GM23338 (cell line): ENCODE measurements around the gene PHOX2B.

ENCODE experiments used
- CREB1 ChIP-seq: fragments of 250-450 bp; sonication (Bioruptor Pico); IDR thresholded peaks from 2 replicates; pipeline ENCODE4 v1.5.0; 2020; ENCODE audit warnings: low read depth, mild to moderate bottlenecking, moderate library complexity
- EZH2 ChIP-seq: fragments of 200-600 bp; sonication (generic); IDR thresholded peaks from one replicate; pipeline ENCODE4 v1.8.0; 2017; ENCODE audit warnings: antibody characterized with exemption, mild to moderate bottlenecking, low read depth; ENCODE audit not compliant: unreplicated experiment
- EZH2phosphoT487 ChIP-seq: fragments of 200-600 bp; sonication (generic); IDR thresholded peaks from one replicate; pipeline ENCODE4 v1.8.1; 2018; ENCODE audit warnings: antibody characterized with exemption; ENCODE audit not compliant: unreplicated experiment
- NANOG ChIP-seq: IDR thresholded peaks from 2 replicates; pipeline ENCODE4 v1.6.1; 2016; ENCODE audit warnings: antibody characterized with exemption, borderline replicate concordance
- POLR2AphosphoS5 ChIP-seq: IDR thresholded peaks from 2 replicates; pipeline ENCODE4 v1.6.1; 2016; ENCODE audit warnings: antibody characterized with exemption, low read depth
- STAT1 ChIP-seq: IDR thresholded peaks from one replicate; pipeline ENCODE4 v1.6.1; 2016; ENCODE audit warnings: antibody characterized with exemption; ENCODE audit not compliant: unreplicated experiment
- ZNF114 ChIP-seq: fragments of 250-450 bp; sonication (Bioruptor Pico); IDR thresholded peaks from 2 replicates; pipeline ENCODE4 v1.5.0; 2020; ENCODE audit warnings: mild to moderate bottlenecking, moderate library complexity
- ZNF331 ChIP-seq: fragments of 250-450 bp; sonication (Bioruptor Pico); IDR thresholded peaks from 2 replicates; pipeline ENCODE4 v1.5.0; 2020; ENCODE audit warnings: low read depth, mild to moderate bottlenecking, moderate library complexity
- TF ChIP-seq, protein P1 (sequence below), 2 experiments: fragments of 200-600 bp in 1 of 2; sonication (generic) in 1 of 2; conservative IDR thresholded peaks; 2 replicates each; pipeline versions ENCODE4 v1.5.1 to v1.6.1; 2016 to 2017; ENCODE audit warnings: antibody characterized with exemption in 2 of 2, low read depth in 2 of 2, mild to moderate bottlenecking in 2 of 2, moderate library complexity in 1 of 2
- TF ChIP-seq, protein P2 (sequence below): IDR thresholded peaks from one replicate; pipeline ENCODE4 v1.6.1; 2018; ENCODE audit warnings: antibody characterized with exemption; ENCODE audit not compliant: unreplicated experiment
- TF ChIP-seq, protein P3 (sequence below): IDR thresholded peaks from 2 replicates; pipeline ENCODE4 v1.6.1; 2016; ENCODE audit warnings: antibody characterized with exemption

DNA sequence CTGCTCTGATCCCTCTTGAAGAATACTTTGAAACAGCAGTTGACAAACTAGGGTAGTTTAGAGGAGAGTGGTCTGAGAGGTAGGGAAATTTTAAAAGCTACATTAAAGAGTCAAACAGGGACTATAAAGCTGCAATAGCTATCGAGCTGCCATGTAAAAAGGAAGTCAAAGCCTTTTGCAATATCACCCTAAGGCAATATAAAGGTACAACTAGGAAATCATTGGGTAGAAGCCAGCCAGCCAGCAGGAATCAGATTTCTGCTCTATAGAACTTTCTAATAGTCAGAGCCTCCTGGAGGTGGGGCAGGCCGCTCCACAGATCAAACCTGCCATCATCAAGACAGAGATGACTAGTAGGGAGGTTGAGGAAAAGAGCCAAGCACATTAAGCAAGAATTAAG, 15.2 kb upstream of the PHOX2B start:
- TF ChIP-seq EZH2 (no peak), EZH2phosphoT487 (no peak), POLR2AphosphoS5 (no peak), ZNF331 (CRISPR knock-in tag) (no peak), CREB1 (CRISPR knock-in tag) (no peak), ZNF114 (CRISPR knock-in tag) (no peak), STAT1 (no peak), NANOG (no peak)
- TF ChIP-seq, protein P1, sequence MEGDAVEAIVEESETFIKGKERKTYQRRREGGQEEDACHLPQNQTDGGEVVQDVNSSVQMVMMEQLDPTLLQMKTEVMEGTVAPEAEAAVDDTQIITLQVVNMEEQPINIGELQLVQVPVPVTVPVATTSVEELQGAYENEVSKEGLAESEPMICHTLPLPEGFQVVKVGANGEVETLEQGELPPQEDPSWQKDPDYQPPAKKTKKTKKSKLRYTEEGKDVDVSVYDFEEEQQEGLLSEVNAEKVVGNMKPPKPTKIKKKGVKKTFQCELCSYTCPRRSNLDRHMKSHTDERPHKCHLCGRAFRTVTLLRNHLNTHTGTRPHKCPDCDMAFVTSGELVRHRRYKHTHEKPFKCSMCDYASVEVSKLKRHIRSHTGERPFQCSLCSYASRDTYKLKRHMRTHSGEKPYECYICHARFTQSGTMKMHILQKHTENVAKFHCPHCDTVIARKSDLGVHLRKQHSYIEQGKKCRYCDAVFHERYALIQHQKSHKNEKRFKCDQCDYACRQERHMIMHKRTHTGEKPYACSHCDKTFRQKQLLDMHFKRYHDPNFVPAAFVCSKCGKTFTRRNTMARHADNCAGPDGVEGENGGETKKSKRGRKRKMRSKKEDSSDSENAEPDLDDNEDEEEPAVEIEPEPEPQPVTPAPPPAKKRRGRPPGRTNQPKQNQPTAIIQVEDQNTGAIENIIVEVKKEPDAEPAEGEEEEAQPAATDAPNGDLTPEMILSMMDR (conservative IDR thresholded peaks at IDR 0.05; ENCODE audit: low read depth in 2 of 2): no peak
- TF ChIP-seq, protein P2, sequence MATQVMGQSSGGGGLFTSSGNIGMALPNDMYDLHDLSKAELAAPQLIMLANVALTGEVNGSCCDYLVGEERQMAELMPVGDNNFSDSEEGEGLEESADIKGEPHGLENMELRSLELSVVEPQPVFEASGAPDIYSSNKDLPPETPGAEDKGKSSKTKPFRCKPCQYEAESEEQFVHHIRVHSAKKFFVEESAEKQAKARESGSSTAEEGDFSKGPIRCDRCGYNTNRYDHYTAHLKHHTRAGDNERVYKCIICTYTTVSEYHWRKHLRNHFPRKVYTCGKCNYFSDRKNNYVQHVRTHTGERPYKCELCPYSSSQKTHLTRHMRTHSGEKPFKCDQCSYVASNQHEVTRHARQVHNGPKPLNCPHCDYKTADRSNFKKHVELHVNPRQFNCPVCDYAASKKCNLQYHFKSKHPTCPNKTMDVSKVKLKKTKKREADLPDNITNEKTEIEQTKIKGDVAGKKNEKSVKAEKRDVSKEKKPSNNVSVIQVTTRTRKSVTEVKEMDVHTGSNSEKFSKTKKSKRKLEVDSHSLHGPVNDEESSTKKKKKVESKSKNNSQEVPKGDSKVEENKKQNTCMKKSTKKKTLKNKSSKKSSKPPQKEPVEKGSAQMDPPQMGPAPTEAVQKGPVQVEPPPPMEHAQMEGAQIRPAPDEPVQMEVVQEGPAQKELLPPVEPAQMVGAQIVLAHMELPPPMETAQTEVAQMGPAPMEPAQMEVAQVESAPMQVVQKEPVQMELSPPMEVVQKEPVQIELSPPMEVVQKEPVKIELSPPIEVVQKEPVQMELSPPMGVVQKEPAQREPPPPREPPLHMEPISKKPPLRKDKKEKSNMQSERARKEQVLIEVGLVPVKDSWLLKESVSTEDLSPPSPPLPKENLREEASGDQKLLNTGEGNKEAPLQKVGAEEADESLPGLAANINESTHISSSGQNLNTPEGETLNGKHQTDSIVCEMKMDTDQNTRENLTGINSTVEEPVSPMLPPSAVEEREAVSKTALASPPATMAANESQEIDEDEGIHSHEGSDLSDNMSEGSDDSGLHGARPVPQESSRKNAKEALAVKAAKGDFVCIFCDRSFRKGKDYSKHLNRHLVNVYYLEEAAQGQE: no peak
- TF ChIP-seq, protein P3, sequence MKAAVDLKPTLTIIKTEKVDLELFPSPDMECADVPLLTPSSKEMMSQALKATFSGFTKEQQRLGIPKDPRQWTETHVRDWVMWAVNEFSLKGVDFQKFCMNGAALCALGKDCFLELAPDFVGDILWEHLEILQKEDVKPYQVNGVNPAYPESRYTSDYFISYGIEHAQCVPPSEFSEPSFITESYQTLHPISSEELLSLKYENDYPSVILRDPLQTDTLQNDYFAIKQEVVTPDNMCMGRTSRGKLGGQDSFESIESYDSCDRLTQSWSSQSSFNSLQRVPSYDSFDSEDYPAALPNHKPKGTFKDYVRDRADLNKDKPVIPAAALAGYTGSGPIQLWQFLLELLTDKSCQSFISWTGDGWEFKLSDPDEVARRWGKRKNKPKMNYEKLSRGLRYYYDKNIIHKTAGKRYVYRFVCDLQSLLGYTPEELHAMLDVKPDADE: no peak
